ENCODE results near the gene TIMM17B.

TIMM17B gene

DNA sequence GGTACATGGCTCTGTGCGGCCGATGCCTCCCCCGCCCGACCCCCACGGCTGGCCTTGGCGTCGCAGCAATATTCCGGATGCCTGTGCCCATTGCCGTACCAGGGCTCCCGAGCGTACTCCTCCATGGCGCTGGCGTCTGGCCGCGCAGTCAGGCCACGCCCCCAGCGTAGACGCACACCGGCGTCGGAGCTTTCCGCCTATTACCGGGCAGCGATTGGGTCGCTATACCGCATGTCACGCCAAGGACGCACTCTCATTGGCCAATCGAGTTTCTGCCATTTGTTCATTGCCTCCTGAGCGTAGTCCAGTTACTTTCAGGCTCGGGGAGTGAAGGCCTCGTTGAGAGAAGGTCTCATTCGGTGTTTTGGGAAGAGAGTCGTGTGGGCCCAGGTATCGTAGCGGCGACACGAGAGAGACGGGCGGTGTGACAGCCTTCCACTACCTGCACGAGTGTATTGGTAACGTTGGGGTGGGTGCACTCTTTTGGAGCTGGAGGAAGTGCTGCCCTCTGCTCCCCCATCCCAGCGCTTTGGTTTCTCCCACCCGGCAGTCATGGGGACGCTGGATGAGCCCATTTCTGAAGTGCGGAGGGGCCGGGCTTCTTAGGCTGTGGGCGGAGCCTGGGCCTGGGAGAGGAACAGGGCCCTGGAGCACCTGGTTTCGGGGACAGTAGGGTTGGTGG, at the start of gene TIMM17B, which contains the start of gene PQBP1:
TSS of gene TIMM17B (minus strand) at position 144 of the 682 bp plus-strand sequence. CDS start at position 125, 19 bp downstream.
TSS of gene PQBP1 (plus strand) at position 306 of the 682 bp plus-strand sequence. CDS start 580 bp downstream, outside the sequence.
- peak; percentile 94 for DNase-seq

DNA sequence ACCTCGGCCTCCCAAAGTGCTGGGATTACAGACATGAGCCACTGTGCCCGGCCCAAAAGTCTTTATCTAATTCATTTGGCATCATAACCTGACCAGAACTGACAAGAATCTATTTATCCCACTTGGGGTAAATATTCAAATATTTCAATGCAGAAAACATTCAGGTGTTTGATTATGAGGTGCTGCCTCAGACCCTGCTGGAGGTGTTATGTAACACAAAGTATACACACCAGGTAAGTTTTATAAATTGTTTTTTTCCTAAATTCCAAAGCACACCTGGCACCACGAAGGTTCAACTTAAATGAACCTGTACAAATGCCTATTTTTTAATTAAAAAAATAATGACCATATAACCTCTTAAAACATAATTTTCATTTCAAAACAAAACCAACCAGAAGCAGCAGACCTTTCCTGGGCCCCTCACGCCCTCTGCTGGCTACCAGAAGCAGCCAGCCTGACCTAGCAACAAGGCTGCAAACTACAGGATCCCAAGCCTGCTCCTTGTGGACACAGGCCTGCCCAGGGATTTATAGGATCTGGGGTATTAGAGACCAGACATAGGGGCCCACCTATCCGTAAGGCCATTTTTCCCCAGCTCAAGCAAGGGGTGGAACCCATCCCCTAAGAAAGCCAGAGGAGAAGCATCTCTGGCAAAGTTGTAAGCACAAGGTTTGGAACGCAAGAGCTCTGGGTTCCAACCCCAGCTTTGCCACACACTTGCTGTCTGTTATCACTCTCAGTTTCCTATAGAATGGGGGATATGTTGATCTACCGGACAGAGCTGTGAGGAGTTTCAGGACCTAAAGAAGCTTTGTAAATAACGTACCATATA, 48.2 kb upstream of the TIMM17B start:
- no peak for DNase-seq

- no peak for DNase-seq
Measured at GRCh38 chrX:48942895-48943294, 45.3 kb upstream of the TIMM17B start.

- no peak for DNase-seq
Measured at GRCh38 chrX:48940404-48940955, 42.9 kb upstream of the TIMM17B start.

DNA sequence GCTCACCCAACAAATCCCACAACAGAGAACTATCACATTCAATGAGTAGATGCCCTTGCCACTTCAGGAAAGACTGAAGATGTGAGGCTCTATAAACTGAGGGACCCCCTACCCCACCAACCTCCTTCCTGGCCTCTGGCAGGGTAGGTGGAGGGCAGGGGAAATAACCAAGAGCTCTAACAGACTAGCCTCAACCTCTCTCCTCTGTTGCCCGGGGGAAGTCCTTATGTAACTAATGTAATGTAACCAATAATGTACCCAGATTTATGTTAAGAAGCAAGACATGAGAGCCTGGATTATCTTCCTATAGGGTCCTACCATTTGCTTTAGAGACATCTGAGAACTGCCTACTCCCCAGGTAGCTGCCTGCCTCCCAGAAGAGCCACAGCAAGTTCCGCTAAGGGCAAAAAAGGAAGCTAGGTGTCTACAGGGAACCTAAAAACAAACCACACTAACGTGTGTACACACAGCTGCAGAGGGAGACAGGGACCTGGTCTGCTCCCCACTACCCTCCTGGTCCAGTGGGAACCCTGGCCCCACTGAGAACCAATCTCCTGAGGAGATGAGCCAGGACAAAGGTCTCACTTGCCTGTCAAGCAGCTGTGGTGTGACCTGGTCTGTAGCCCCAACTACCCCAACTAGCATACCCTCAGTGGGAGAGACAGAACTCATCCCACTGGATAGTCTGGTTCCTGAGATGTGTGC, 42.1 kb upstream of the TIMM17B start:
- DNase-seq = no peak

GRCh38 chrX:48938721-48939425, 41.3 kb upstream of the TIMM17B start:
- no peak for DNase-seq

GRCh38 chrX:48937054-48937907, 39.7 kb upstream of the TIMM17B start:
- DNase-seq = no peak

DNA sequence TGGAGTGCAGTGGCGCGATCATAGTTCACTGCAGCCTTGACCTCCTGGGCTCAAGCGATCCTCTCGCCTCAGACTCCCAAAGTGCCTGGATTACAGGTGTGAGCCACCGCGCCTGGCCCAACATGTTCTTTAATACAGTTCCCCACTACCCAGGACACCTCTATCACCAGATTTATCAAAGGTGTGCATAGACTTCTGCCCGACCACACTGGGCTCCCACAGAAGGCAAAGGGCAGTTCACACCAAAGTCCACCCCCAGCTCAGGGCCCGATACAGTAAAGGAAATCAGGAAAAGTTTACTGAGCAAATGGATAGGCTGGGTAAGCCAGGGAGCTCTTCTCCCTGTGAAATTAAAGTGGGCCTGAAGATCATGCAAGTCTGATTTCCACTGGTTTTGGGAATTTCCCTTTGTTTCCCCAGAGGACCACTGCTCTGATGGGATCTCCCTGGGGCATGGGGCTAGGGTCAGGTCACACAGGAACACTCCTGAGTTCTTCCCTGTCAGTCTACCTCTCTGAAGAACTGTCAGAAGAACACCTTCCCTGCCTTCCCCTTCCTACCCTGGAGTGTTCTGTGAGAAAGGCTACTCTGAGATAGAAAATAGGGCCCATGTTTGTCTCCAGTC, 39.0 kb upstream of the TIMM17B start:
- DNase-seq = no peak

DNA sequence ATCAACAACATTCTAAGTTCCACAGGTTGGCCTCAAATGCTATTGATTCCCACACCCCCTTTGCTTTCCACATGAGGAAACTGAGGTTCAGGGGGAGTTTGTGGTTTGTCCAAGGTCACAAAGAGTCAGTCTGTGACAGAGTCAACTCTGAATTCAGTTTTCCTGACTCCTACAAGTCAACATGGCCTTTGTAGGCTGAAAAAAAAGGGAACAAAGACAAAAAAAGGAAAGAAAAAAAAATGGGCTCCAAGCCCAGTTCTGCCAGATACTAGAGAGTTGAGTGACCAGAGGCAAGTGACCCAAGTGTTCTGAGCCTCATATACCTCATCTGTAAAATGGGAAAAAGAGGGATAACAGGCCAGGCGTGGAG, 37.7 kb upstream of the TIMM17B start:
- no peak for DNase-seq

GRCh38 chrX:48934581-48935300, 37.2 kb upstream of the TIMM17B start:
- DNase-seq = no peak

GRCh38 chrX:48933757-48934156, 36.2 kb upstream of the TIMM17B start:
- no peak for DNase-seq

GRCh38 chrX:48927736-48928382, 30.3 kb upstream of the TIMM17B start:
- DNase-seq = no peak

DNA sequence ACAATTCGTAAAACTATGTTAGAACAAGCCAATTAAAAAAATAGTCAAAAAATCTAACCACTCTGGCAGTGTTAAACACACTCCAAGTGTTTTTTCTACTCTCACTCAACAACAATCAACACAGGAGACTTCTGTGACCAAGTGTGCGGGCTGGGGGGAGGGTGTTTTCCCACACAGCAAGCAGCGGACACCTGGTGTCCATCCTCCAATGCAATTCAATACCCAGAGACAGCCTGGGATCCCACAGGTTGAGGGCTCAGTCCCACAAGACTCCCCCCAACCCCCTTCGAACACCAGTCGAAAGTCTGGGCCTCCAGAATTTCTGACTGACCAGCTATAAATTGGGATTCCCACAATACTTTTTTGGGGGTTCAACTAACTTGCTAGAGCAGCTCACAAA, 29.6 kb upstream of the TIMM17B start:
- DNase-seq = no peak

DNA sequence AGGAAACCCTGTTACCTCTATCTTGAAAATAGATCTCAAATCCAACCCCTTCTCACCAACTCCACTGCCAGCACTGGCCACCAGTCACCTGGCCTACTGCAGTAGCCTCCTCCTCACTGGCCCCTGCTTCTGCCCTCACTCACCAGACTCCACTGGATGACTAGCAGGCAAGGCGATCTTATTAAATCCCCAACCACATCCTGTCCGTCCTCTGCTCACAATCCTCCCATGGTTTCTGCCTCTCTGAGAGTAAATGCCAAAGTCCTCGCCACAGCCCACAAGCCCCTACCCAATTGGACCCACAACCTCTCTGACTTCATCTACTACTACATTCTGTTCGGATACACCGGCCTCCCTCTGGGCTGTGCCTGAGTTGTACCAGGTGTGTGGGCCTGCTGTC, 26.7 kb upstream of the TIMM17B start:
- DNase-seq = no peak

GRCh38 chrX:48923771-48924170, 26.2 kb upstream of the TIMM17B start:
- DNase-seq = no peak

GRCh38 chrX:48920718-48921104, 23.1 kb upstream of the TIMM17B start:
- no peak for DNase-seq

DNA sequence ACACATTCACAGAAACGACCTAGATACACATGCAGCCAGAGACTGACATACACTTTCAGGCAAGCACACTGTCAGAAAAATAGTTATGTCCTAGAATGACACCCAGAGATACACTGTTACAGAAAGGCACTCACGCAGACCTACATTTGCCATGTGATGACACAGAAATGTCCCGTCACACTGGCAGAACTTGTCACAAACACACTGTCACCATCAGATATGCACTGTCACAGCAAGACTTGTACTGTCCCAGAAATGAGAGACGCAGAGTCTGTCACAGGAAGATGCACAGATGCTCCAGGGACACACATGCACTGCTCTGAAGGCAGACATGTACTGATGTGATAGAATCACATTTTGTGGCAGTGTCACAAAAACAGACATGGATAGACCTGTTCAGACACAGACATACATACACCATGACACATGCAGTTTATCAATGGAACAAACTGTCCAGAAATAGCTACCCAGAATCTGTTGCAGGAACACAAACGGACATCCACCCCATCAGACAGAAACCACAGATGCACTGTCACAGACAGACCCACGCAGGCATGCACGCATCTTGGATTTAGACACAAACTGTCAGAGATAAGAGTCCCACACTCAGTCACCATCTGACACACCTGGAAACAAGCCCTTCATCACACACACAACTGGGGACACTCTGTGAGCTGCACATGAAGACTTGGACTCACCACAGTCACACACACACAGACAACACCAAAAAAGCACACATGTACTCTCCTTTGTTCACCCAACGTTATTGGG, 22.6 kb upstream of the TIMM17B start:
- no peak for DNase-seq

DNA sequence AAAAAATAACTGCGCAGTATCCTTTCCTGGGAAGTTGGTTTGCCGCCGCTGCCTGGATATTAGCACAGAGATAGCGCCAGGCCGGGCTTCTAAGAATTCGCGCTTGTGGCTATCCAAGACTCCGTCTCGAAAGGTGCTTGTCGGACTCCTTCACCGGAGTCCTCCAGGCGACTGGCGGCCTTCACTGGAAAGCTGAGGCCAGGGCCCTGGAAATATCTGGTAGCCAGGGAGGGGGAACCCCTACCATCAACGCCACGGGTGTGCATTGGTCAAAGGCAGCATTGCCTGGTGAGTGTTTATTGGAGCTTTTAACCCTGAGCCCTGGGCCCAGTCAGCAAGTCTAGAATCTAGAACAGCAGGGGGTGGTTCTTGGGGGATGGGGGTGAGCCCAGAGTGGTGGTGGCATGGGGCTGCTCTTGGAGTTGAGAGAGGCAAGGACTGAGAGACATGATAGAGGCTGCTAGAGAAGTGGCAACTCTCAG, 21.8 kb upstream of the TIMM17B start:
- DNase-seq = no peak
